HUES64 (cell line): ENCODE data around the gene AZGP1.
"Not testable (repeated sequence)": the region's sequence is repeated elsewhere in the genome, so short reads cannot be mapped to it uniquely, and the experiment has no call there.

Source experiments
- H3K27ac ChIP-seq: 2 replicates; pipeline ENCODE4 v1.7.0; 2013; ENCODE audit warnings: low read depth, low read length, inconsistent platforms
- H3K27me3 ChIP-seq: 2 replicates; pipeline ENCODE4 v1.6.1; 2013; ENCODE audit warnings: mild to moderate bottlenecking, low read length; ENCODE audit not compliant: insufficient read depth
- H3K36me3 ChIP-seq: 2 replicates; pipeline ENCODE4 v1.6.1; 2013; ENCODE audit warnings: mild to moderate bottlenecking, low read length; ENCODE audit not compliant: insufficient read depth
- H3K4me1 ChIP-seq: 2 replicates; pipeline ENCODE4 v1.6.1; 2013; ENCODE audit warnings: mild to moderate bottlenecking, low read length, moderate library complexity; ENCODE audit not compliant: insufficient read depth
- H3K4me3 ChIP-seq: 2 replicates; pipeline ENCODE4 v1.5.1; 2013; ENCODE audit warnings: mild to moderate bottlenecking, low read length, moderate library complexity
- H3K9ac ChIP-seq: 2 replicates; pipeline ENCODE4 v1.6.1; 2013; ENCODE audit warnings: mild to moderate bottlenecking, low read depth, low read length
- H3K9me3 ChIP-seq: 2 replicates; pipeline ENCODE4 v1.6.1; 2013; ENCODE audit warnings: low read depth, low read length; ENCODE audit not compliant: insufficient read depth
- WGBS: fragments of 150-250, 120-280 bp; methylation state at CpG from one replicate; pipeline ENCODE4 v1.1.7; 2013; ENCODE audit warnings: missing lambda C conversion rate; 5-methylcytosine and 5-hydroxymethylcytosine counted together

Gene AZGP1

GRCh38 chr7:100013328-100013676 lies 37.5 kb upstream of the AZGP1 start:
- no peak overlapping the region for H3K27ac ChIP-seq
- peaks cover 10% of the 10 kb centered on the region; the same call in 1 of the 2 replicates for H3K4me1 ChIP-seq
- H3K27me3 ChIP-seq = no peaks in the 10 kb centered on the region

GRCh38 chr7:100012385-100013327 lies 36.8 kb upstream of the AZGP1 start:
- not testable (repeated sequence) for H3K9ac ChIP-seq, H3K4me3 ChIP-seq, H3K27me3 ChIP-seq, H3K9me3 ChIP-seq, H3K27ac ChIP-seq, H3K36me3 ChIP-seq
- WGBS = 90% methylated on average over 14 of the region's 14 CpGs
- H3K4me1 ChIP-seq = peaks cover 10% of the 10 kb centered on the region; the same call in 1 of the 2 replicates

More at GRCh38 chr7:100013328-100013676, 37.5 kb upstream of the AZGP1 start:
- WGBS = 77% methylated on average over 2 of the region's 3 CpGs
- H3K9me3 ChIP-seq = no peaks in the 10 kb centered on the region
- no peak overlapping the region for H3K9ac ChIP-seq
- H3K4me3 ChIP-seq = no peak overlapping the region
- H3K36me3 ChIP-seq = peaks cover 5% of the 10 kb centered on the region; the same call in 1 of the 2 replicates

GRCh38 chr7:100011516-100011915 lies 35.7 kb upstream of the AZGP1 start:
- Histone ChIP-seq H3K4me3 (no peak overlapping the region), H3K36me3 (no peaks in the 10 kb centered on the region), H3K9ac (no peak overlapping the region), H3K27me3 (no peaks in the 10 kb centered on the region), H3K4me1 (0 out of 2 replicates have a peak, but pooled peaks cover 6% of the 10 kb centered on the region), H3K9me3 (no peaks in the 10 kb centered on the region), H3K27ac (no peak overlapping the region)
- 60% methylated on average over 2 of the region's 3 CpGs for WGBS

- 68% methylated on average over 2 of the region's 2 CpGs for WGBS
- no peak overlapping the region for H3K27ac ChIP-seq
- 0 out of 2 replicates have a peak, but pooled peaks cover 3% of the 10 kb centered on the region for H3K4me1 ChIP-seq
- H3K4me3 ChIP-seq = no peak overlapping the region
- no peaks in the 10 kb centered on the region for H3K9me3 ChIP-seq
- no peak overlapping the region for H3K9ac ChIP-seq
- H3K27me3 ChIP-seq = no peaks in the 10 kb centered on the region
- no peaks in the 10 kb centered on the region for H3K36me3 ChIP-seq
Observed at GRCh38 chr7:100010901-100011300, 35.1 kb upstream of the AZGP1 start.

GRCh38 chr7:100009952-100010351 lies 34.1 kb upstream of the AZGP1 start:
- not testable (repeated sequence) for H3K27me3 ChIP-seq, H3K9ac ChIP-seq, H3K36me3 ChIP-seq, H3K4me1 ChIP-seq, H3K27ac ChIP-seq, H3K9me3 ChIP-seq, H3K4me3 ChIP-seq
- WGBS = 81% methylated on average over 8 of the region's 8 CpGs

GRCh38 chr7:100008525-100008924 lies 32.7 kb upstream of the AZGP1 start:
- Histone ChIP-seq H3K9me3 (no peaks in the 10 kb centered on the region), H3K9ac (no peak overlapping the region), H3K27me3 (no peaks in the 10 kb centered on the region), H3K4me1 (peaks cover 4% of the 10 kb centered on the region; the same call in 1 of the 2 replicates), H3K27ac (no peak overlapping the region), H3K4me3 (no peak overlapping the region), H3K36me3 (no peaks in the 10 kb centered on the region)
- WGBS = 91% methylated on average over 10 of the region's 10 CpGs

- H3K9ac ChIP-seq = no peak overlapping the region
- peaks cover 4% of the 10 kb centered on the region; the same call in 1 of the 2 replicates for H3K4me1 ChIP-seq
- no peaks in the 10 kb centered on the region for H3K9me3 ChIP-seq
- H3K27me3 ChIP-seq = no peaks in the 10 kb centered on the region
- WGBS = 61% methylated on average over 3 of the region's 3 CpGs
- no peak overlapping the region for H3K27ac ChIP-seq
- H3K4me3 ChIP-seq = no peak overlapping the region
- H3K36me3 ChIP-seq = no peaks in the 10 kb centered on the region
Observed at GRCh38 chr7:100007887-100008286, 32.1 kb upstream of the AZGP1 start.

GRCh38 chr7:100003711-100004661 lies 28.2 kb upstream of the AZGP1 start:
- no peak overlapping the region for H3K9ac ChIP-seq
- WGBS = 66% methylated on average over 14 of the region's 14 CpGs
- no peaks in the 10 kb centered on the region for H3K27me3 ChIP-seq
- no peaks in the 10 kb centered on the region for H3K36me3 ChIP-seq
- H3K4me1 ChIP-seq = peaks cover 4% of the 10 kb centered on the region; the same call in 1 of the 2 replicates
- H3K4me3 ChIP-seq = no peak overlapping the region
- 0 out of 2 replicates have a peak overlapping the region, but pooled peaks have one; percentile 13 for H3K27ac ChIP-seq
- H3K9me3 ChIP-seq = no peaks in the 10 kb centered on the region

GRCh38 chr7:100000239-100000638 lies 24.4 kb upstream of the AZGP1 start:
- H3K36me3 ChIP-seq = no peaks in the 10 kb centered on the region
- H3K9me3 ChIP-seq = no peaks in the 10 kb centered on the region
- H3K4me3 ChIP-seq = no peak overlapping the region
- peaks cover 4% of the 10 kb centered on the region; the same call in 1 of the 2 replicates for H3K4me1 ChIP-seq
- H3K27me3 ChIP-seq = no peaks in the 10 kb centered on the region
- H3K9ac ChIP-seq = no peak overlapping the region
- no peak overlapping the region for H3K27ac ChIP-seq
- WGBS = 92% methylated on average over 13 of the region's 13 CpGs

GRCh38 chr7:99997545-99998137 lies 21.8 kb upstream of the AZGP1 start:
- 80% methylated on average over 35 of the region's 35 CpGs for WGBS
- H3K4me3 ChIP-seq = peak overlapping the region; percentile 47
- no peaks in the 10 kb centered on the region for H3K4me1 ChIP-seq
- H3K36me3 ChIP-seq = no peaks in the 10 kb centered on the region
- H3K9me3 ChIP-seq = no peaks in the 10 kb centered on the region
- H3K27ac ChIP-seq = no peak overlapping the region
- H3K27me3 ChIP-seq = no peaks in the 10 kb centered on the region
- H3K9ac ChIP-seq = peak overlapping the region; percentile 59
